SK-N-SH (cell line): ENCODE results near the gene ZNG1F.
"Not testable (repeated sequence)": the region's sequence is repeated elsewhere in the genome, so short reads cannot be mapped to it uniquely, and the experiment has no call there.

Experiments used
- EP300 ChIP-seq, 2 experiments: IDR thresholded peaks; 2 replicates each; pipeline versions ENCODE4 v1.4.0 to v1.6.1; 2012; ENCODE audit warnings: borderline replicate concordance in 1 of 2, low read depth in 1 of 2, low read length in 1 of 2
- EZH2phosphoT487 ChIP-seq: fragments of 200-600 bp; sonication (generic); IDR thresholded peaks from 2 replicates; pipeline ENCODE4 v1.6.1; 2017; ENCODE audit warnings: low read depth, mixed run types, mild to moderate bottlenecking, antibody characterized with exemption, moderate library complexity, borderline replicate concordance
- FOSL2 ChIP-seq: IDR thresholded peaks from 2 replicates; pipeline ENCODE4 v1.4.0; 2012; ENCODE audit warnings: low read depth, mild to moderate bottlenecking, moderate library complexity, borderline replicate concordance
- FOXM1 ChIP-seq: IDR thresholded peaks from 2 replicates; pipeline ENCODE4 v1.4.0; 2012; ENCODE audit warnings: low read depth, mild to moderate bottlenecking
- NFIC ChIP-seq: IDR thresholded peaks from 2 replicates; pipeline ENCODE4 v1.4.0; 2012; ENCODE audit warnings: borderline replicate concordance
- NRF1 ChIP-seq: IDR thresholded peaks from 2 replicates; pipeline ENCODE4 v1.6.1; 2012; ENCODE audit warnings: low read depth, mild to moderate bottlenecking, low read length
- POLR2AphosphoS5 ChIP-seq: IDR thresholded peaks from 2 replicates; pipeline ENCODE4 v1.6.1; 2012; ENCODE audit warnings: low read depth, low read length
- RCOR1 ChIP-seq: fragments of 150-350 bp; IDR thresholded peaks from 2 replicates; pipeline ENCODE4 v1.6.1; 2017; ENCODE audit warnings: antibody characterized with exemption, low read length
- TF ChIP-seq, protein P1 (sequence below): fragments of 200-600 bp; sonication (generic); IDR thresholded peaks from 2 replicates; pipeline ENCODE4 v1.6.1; 2017; ENCODE audit warnings: antibody characterized with exemption, mild to moderate bottlenecking, moderate library complexity
- TF ChIP-seq, protein P2 (sequence below): IDR thresholded peaks from 2 replicates; pipeline ENCODE4 v1.4.0; 2012; ENCODE audit warnings: low read depth
- TF ChIP-seq, protein P3 (sequence below): IDR thresholded peaks from 2 replicates; pipeline ENCODE4 v1.4.0; 2012; ENCODE audit warnings: low read depth, borderline replicate concordance
- TF ChIP-seq, protein P4 (sequence below): fragments of 150-350 bp; IDR thresholded peaks from 2 replicates; pipeline ENCODE4 v1.6.1; 2017; ENCODE audit warnings: antibody characterized with exemption, low read length, low read depth, borderline replicate concordance

DNA sequence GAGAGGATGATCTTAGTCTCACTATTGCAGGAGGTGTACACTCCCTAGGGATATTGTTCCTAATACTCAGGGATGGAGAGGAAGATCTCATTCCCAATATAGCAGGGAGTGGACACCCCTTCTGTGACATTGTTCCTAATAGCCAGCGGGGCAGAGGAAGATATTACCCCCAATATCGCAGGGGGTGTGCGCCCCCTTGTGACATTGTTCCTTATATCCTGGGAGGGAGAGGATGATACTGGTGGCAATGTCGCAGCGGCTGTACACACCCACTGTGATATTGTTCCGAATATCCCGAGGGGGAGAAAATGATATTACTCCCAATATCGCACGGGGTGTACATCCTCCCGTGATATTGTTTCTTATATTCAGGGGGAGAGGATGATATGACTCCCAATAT lies 78.2 kb downstream of the ZNG1F start:
- TF ChIP-seq, protein P1, sequence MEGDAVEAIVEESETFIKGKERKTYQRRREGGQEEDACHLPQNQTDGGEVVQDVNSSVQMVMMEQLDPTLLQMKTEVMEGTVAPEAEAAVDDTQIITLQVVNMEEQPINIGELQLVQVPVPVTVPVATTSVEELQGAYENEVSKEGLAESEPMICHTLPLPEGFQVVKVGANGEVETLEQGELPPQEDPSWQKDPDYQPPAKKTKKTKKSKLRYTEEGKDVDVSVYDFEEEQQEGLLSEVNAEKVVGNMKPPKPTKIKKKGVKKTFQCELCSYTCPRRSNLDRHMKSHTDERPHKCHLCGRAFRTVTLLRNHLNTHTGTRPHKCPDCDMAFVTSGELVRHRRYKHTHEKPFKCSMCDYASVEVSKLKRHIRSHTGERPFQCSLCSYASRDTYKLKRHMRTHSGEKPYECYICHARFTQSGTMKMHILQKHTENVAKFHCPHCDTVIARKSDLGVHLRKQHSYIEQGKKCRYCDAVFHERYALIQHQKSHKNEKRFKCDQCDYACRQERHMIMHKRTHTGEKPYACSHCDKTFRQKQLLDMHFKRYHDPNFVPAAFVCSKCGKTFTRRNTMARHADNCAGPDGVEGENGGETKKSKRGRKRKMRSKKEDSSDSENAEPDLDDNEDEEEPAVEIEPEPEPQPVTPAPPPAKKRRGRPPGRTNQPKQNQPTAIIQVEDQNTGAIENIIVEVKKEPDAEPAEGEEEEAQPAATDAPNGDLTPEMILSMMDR: not testable (repeated sequence)
- TF ChIP-seq FOXM1; FOSL2; POLR2AphosphoS5; EP300 (IDR thresholded peaks at IDR 0.05; ENCODE audit: borderline replicate concordance in 1 of 2, low read depth in 1 of 2, low read length in 1 of 2); NRF1; NFIC; EZH2phosphoT487; RCOR1: not testable (repeated sequence)
- TF ChIP-seq, protein P2, sequence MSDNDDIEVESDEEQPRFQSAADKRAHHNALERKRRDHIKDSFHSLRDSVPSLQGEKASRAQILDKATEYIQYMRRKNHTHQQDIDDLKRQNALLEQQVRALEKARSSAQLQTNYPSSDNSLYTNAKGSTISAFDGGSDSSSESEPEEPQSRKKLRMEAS: not testable (repeated sequence)
- TF ChIP-seq, protein P3, sequence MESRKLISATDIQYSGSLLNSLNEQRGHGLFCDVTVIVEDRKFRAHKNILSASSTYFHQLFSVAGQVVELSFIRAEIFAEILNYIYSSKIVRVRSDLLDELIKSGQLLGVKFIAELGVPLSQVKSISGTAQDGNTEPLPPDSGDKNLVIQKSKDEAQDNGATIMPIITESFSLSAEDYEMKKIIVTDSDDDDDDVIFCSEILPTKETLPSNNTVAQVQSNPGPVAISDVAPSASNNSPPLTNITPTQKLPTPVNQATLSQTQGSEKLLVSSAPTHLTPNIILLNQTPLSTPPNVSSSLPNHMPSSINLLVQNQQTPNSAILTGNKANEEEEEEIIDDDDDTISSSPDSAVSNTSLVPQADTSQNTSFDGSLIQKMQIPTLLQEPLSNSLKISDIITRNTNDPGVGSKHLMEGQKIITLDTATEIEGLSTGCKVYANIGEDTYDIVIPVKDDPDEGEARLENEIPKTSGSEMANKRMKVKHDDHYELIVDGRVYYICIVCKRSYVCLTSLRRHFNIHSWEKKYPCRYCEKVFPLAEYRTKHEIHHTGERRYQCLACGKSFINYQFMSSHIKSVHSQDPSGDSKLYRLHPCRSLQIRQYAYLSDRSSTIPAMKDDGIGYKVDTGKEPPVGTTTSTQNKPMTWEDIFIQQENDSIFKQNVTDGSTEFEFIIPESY: not testable (repeated sequence)
- TF ChIP-seq, protein P4, sequence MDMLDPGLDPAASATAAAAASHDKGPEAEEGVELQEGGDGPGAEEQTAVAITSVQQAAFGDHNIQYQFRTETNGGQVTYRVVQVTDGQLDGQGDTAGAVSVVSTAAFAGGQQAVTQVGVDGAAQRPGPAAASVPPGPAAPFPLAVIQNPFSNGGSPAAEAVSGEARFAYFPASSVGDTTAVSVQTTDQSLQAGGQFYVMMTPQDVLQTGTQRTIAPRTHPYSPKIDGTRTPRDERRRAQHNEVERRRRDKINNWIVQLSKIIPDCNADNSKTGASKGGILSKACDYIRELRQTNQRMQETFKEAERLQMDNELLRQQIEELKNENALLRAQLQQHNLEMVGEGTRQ: not testable (repeated sequence)
